HG02571 (cell line): ENCODE results near the gene OR2D2.
"Not testable (repeated sequence)": the region's sequence is repeated elsewhere in the genome, so short reads cannot be mapped to it uniquely, and the experiment has no call there.

ENCODE experiments used
- ATAC-seq: cut with Tn5 transposase; IDR thresholded peaks from one replicate; pipeline ENCODE4 v1.9.1; 2021; ENCODE audit warnings: mild to moderate bottlenecking, moderate library complexity; ENCODE audit not compliant: unreplicated experiment

OR2D2 gene

GRCh38 chr11:6882751-6883150 lies 9.5 kb downstream of the OR2D2 start:
- no peak for ATAC-seq

DNA sequence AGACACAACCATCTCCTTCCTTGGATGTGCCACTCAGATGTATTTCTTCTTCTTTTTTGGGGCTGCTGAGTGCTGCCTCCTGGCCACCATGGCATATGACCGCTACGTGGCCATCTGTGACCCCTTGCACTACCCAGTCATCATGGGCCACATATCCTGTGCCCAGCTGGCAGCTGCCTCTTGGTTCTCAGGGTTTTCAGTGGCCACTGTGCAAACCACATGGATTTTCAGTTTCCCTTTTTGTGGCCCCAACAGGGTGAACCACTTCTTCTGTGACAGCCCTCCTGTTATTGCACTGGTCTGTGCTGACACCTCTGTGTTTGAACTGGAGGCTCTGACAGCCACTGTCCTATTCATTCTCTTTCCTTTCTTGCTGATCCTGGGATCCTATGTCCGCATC lies 15.4 kb downstream of the OR2D2 start:
- ATAC-seq: no peak

DNA sequence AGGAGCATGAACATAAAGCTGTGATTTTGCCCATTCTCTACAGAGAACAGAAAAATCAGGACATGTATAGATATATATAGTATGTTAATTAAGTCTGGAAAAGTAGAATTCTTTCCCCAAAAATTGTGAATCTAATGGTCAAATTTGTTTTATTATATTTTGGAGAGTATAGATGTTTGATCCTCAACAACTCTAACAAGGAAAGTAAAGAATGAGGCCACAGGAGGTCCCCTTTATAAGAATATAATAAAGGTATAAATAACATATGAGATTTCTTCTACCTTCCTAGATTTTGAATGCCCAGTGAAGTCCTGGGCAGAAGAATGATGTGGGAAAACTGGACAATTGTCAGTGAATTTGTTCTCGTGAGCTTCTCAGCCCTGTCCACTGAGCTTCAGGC lies 16.0 kb downstream of the OR2D2 start, which contains the start of gene OR10A4:
TSS of gene OR10A4 (plus strand) at position 301 of the 400 bp plus-strand sequence. CDS start at position 324, 23 bp downstream.
- no peak for ATAC-seq

GRCh38 chr11:6875761-6876160 lies 16.5 kb downstream of the OR2D2 start:
- ATAC-seq: no peak

- ATAC-seq: no peak
These were observed 21.0 kb downstream of the OR2D2 start for GRCh38 chr11:6871278-6871677.

GRCh38 chr11:6864438-6864837 lies 27.9 kb downstream of the OR2D2 start:
- ATAC-seq: no peak

GRCh38 chr11:6862961-6863360 lies 29.3 kb downstream of the OR2D2 start, which contains the start of gene OR10A2:
Gene OR10A2, plus strand, starts transcription at chr11:6863057. Its CDS starts 6,698 bp downstream, at chr11:6869755.
- no peak for ATAC-seq

DNA sequence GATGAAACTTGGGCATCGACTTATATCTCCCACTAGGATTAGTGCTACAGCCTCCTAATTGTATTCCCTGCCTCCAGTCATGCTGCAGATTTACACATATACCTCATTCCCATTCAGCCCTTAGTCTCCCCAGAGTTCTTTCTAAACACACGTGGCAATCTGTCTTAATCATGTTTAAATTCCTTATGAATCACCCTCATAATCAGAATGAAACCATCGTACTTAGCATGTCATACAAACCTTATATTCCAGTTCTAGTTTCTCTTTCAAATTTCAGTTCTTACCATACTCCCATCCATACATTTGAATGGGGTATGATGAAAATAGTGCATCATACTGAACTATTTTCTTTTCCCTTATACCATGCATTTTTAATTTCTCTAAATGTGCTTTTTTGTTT lies 35.4 kb downstream of the OR2D2 start:
- no peak for ATAC-seq

DNA sequence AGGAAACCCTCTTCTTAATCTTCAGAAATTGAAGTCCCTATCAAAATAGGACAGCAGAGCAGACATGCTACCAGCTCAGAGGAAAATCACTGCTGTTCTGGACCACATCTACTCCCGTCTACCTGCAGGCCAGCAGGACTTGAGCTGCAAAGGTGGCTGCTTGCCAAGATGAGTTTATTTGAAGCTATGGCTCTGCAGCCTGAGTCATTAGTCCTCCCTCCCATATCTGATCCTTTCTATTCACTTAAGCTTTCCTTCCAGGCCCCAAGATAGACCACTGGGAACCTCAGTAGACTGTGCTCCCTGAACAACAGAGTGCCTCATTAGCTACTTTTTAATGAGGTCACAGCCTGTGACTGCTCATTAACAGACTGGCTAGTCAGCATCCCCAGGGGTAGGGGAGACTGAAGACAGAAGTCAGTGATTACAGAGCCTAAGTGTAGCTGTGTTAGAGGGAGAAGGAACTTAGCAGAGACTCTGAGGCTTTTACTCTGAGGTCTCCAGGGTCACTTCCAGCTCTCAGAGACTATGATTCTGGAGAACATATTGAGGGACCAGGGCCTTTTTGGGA lies 36.2 kb downstream of the OR2D2 start:
- ATAC-seq: no peak

GRCh38 chr11:6854801-6855200 lies 37.5 kb downstream of the OR2D2 start:
- not testable (repeated sequence) for ATAC-seq

DNA sequence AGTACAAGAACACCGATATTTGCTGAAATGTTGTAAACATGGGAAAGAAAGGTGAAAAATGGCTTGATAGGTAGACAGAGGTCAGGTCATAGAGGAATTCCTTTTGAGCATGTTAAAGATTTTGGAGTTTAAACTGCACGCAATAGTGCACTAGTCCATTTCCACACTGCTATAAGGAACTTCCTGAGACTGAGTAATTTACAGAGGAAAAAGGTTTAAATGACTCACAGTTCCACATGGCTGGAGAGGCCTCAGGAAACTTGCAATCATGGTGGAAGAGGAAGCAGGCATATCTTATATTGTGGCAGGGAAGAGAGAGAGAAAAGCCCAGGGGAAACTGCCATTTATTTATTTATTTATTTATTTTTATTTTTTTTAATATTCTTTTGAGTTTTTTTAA lies 41.8 kb downstream of the OR2D2 start:
- no peak for ATAC-seq

DNA sequence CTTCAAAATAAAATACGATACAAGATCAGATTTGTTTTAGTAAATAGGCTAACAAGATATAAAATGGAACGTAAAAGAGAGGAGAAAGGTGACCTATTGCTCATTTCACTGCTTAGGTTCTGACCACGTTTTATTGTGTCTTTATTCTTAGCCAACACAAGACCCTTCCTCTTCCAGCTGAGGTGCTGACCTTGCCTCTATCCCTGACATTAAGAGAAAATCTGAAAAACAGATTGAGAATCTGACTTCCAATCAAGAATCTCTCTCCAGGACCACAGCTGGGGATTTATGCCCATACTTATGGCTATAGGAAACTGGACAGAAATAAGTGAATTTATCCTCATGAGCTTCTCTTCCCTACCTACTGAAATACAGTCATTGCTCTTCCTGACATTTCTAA lies 46.9 kb downstream of the OR2D2 start, which contains the start of gene OR10A5:
TSS of gene OR10A5 (plus strand) at position 301 of the 400 bp plus-strand sequence. CDS start at position 301, 0 bp downstream.
- ATAC-seq: no peak

DNA sequence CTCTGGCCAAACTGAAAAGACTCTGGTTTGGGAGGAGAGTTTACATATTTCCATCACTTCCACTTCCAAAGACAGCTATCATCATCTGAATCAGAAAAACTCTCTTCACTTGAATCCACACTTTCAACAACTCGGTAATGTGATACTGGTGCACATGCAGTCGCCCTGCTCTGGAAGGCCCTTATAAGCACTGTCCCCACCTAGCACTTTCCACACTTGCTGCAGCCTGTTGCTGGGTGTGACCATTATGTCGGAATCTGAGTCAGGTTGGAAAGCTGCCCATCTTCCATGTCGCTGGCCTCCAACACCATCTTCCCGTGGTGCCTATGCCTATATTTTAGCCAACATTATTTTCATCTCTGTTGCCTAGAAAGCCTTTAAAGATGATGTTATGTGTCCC lies 47.9 kb downstream of the OR2D2 start:
- ATAC-seq: no peak

DNA sequence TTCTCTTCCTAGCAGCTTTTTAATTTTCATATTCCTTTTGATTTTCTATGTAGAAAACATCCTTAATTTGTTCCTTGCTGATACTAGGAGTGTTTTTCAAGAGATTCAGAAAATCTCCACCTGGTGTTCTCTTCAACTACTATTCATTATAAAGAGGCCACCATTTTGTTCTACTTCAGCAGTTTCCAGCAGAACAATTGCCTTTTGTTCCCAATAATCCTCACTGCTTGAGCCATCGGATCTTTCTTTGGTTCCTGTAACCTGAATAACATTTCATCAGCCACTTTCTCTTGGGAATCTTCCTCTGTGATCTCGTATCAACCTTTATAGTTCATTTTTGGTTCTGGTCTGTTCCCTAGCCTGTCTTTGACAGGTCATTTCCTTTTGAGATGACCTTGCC lies 48.6 kb downstream of the OR2D2 start:
- no peak for ATAC-seq

DNA sequence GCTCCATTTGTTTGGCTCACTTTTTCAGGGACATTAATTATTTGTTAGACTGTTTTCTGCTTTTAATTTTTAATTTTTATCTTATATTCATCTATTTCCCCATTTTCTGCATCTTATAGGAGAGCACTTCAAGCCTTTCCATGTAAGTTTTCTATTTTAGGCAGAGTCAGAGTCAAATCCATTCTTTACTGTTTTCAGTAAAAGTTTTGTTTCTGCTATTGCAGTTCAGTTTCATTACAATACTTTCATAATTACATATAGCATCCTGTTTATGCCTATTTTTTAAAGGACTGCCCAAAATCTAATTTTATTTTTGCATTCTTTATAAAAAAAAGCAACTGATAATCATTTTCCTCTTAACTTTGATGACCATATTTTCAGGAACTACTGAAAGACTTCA lies 50.6 kb downstream of the OR2D2 start:
- no peak for ATAC-seq
